ENCODE measurements around the gene ZMAT5. TPM values are rescaled to one million over a fixed set of nuclear protein-coding genes. Genes with fewer than 3 reads are reported as not detected.

The ZMAT5 gene
- total RNA-seq, 1 experiment from 2014 or later = 13.4 TPM

Other genes with a start within 250 kb of the ZMAT5 start
- 43.7 to 51.2 TPM (median 47.8 TPM) in 3 replicates for gene THOC5, start 213.2 kb downstream of the ZMAT5 start, total RNA-seq (2021)
- gene NIPSNAP1, start 185.9 kb downstream of the ZMAT5 start, total RNA-seq (2021) = 153 to 224 TPM (median 217 TPM) in 3 replicates
- 56.2 to 56.9 TPM (median 56.8 TPM) in 3 replicates for gene NF2, start 163.4 kb downstream of the ZMAT5 start, total RNA-seq (2021)
- 0.11 to 0.17 TPM in 2 of 3 replicates, not detected in the other for gene CABP7, start 47.0 kb downstream of the ZMAT5 start, total RNA-seq (2021)
- 119 to 140 TPM (median 131 TPM) in 3 replicates for gene UQCR10, start 362 bp upstream of the ZMAT5 start, total RNA-seq (2021)
- gene ASCC2, start 71.3 kb upstream of the ZMAT5 start, total RNA-seq (2021) = 42.2 to 43.9 TPM (median 43.6 TPM) in 3 replicates
- gene MTMR3, start 116.2 kb upstream of the ZMAT5 start, total RNA-seq (2021) = 17.0 to 19.5 TPM (median 19.2 TPM) in 3 replicates

Data from WTC11 (cell line).